Lower leg skin (tissue), 3 donors: ENCODE results near the gene ZSCAN10.

ENCODE experiments used
- POLR2A ChIP-seq, 2 donors: fragments of 450-650 bp; IDR thresholded peaks; one replicate each; pipeline ENCODE4 v1.6.1; 2016 to 2017; ENCODE audit warnings: antibody characterized with exemption in 2 of 2, mild to moderate bottlenecking in 1 of 2, moderate library complexity in 1 of 2
- TF ChIP-seq, protein P1 (sequence below), 3 donors: fragments of 450-650 bp; IDR thresholded peaks; one replicate each; pipeline ENCODE4 v1.5.1; 2016; ENCODE audit warnings: antibody characterized with exemption in 3 of 3, mild to moderate bottlenecking in 3 of 3, moderate library complexity in 2 of 3

DNA sequence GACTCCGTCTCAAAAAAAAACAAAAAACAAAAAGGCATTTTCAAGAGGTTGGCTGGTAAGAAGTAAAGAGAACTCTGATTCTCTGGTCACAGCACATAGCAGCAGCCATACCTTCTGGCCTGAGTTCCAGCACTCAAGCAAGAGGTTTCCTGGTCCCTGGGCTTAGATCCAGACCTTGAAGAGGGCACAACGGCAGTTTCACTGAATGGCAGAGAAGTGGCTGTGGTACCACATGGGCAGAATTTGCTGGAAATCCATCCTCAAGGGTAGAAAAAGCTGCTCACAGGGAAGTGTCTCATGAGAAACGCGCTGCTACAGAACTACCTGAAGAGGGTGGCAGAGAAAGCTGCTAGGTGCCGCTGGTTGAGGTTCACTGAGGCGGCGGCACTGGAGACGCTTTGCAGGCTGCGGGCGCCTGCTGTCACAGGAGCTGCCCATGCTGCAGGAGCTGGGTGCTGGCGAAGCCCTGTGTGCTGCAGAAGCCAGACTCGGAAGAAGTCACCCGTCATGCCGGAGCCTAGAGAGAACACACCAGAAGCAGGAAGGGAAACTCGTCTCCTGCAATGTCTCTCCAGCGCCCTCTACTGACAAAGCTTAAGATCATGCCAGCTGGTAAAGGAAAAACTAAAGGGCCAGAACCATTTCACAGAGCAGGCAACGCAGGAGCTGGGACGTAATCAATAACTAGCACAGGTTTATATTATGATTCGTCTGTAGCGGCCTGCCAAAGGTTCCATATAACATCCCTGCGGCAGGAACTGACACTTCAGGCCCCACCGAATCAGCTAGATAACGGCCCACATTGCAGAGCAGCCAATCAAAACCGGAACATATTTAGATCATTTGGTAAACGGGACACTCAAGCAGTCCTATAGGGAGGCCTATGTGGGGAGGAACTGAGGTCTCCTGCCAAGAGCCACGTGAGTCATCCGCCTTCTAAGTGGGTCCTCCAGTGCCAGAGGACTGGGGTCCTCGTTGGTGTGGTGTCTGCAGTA lies 30.3 kb upstream of the ZSCAN10 start:
- TF ChIP-seq, protein P1, sequence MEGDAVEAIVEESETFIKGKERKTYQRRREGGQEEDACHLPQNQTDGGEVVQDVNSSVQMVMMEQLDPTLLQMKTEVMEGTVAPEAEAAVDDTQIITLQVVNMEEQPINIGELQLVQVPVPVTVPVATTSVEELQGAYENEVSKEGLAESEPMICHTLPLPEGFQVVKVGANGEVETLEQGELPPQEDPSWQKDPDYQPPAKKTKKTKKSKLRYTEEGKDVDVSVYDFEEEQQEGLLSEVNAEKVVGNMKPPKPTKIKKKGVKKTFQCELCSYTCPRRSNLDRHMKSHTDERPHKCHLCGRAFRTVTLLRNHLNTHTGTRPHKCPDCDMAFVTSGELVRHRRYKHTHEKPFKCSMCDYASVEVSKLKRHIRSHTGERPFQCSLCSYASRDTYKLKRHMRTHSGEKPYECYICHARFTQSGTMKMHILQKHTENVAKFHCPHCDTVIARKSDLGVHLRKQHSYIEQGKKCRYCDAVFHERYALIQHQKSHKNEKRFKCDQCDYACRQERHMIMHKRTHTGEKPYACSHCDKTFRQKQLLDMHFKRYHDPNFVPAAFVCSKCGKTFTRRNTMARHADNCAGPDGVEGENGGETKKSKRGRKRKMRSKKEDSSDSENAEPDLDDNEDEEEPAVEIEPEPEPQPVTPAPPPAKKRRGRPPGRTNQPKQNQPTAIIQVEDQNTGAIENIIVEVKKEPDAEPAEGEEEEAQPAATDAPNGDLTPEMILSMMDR (IDR thresholded peaks at IDR 0.05): peak in 1 of 3 donors; percentile 96
- no peak for TF ChIP-seq POLR2A (IDR thresholded peaks at IDR 0.05)
